Measurements from ENCODE around the gene CADPS.

Gene CADPS

DNA sequence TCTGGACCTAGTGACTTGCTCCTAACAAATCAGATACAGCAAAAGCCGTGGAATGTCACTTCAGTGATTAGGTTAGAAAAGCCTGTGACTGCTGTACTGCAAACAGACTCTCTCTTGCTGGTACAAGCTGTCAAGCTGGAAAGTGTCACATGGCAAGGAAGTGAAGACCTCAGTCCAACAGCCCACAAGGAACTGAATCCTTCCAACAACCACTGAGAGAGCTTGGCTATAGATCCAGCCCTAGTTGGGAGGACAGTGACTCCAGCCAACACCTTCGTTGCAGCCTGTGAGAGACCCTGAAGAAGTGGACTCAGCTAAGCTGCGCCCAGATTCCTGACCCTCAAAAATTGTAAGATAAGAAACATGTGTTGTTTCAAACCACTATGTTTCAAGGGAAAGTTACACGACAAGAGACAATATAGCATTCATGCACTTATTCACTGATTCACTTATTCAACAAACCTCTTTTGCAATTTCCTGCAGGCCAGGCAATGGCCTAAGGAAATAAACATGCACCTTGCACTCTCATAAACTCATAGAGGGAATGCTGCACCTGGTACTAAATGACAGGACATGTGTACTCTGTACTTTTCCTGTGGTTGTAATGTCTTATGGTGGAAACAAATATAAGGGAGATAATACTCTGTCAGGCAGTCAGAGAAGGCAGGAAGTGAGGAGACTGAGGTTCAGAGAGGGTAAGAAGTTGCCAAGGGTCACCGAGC is 142.9 kb downstream of the CADPS start:
- no peak for DNase-seq

DNA sequence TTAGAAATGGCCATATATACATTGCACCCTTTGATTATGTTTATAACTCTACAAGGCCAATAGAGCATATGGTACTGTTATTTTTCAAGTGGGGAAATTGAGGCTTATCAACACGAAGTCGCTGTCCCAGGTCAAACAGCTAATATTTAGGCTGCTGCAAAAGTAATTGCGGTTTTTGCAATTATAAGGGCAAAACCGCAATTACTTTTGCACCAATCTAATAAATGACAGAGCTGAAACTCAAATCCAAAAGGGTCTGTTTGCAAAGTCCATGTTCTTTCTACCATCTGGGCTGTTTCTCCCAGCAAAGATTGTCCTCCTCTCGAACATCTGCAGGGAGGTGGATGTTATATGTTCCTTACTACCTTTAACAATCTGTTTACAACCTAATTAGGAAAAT is 147.2 kb downstream of the CADPS start:
- no peak for DNase-seq

DNA sequence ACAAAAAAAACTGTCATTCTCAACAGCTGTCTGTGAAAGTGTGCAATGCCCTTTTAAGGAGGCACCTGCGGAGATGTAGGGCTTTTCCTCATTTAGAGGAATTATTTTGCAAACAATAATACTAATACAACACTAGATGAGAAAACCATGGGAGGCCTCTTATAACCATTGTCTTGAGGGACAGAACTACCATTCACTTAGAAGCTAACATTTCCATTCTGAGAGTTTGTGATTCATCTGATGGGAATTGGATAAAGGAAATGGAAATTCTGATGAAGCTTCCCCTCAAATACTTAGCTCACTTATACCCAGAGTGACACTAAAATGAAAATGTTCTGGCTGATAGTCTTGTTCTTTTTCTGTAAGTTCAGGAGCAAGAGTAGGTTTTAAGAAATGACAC is 147.7 kb downstream of the CADPS start:
- DNase-seq = no peak

DNA sequence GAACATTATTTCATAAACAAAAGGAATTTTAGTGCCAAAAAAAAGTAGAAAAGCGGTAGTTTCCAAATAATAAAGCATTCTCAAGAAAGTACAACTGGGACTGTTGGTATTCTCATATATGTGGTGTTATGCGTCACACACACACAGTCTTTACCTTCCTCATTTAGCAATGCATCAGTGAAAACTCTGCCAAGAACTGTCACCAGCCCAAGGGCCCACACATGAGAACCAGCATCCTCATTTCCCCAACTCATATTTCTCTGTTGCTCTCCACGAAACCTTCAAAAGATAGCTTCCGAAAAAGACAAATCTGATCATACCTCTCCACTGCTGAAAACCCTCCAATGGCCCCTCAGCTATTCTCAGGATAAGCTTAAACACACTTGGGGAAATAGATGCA is 150.7 kb downstream of the CADPS start:
- no peak for DNase-seq

DNA sequence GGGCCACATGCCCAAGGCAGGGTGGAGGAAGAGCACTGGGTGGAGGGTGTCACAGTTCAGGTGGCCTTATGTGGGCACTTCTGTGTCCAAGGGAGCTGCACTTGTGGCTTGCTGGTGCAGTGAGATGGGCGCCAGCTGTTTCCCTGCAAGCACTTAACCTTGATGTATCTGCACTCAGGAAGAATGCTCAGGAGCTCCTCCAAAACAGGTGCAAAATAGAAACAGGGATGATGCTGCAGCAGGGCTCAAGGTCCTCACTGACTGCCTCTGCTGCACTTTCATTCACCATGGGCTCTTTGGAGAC is 151.3 kb downstream of the CADPS start:
- no peak for DNase-seq

DNA sequence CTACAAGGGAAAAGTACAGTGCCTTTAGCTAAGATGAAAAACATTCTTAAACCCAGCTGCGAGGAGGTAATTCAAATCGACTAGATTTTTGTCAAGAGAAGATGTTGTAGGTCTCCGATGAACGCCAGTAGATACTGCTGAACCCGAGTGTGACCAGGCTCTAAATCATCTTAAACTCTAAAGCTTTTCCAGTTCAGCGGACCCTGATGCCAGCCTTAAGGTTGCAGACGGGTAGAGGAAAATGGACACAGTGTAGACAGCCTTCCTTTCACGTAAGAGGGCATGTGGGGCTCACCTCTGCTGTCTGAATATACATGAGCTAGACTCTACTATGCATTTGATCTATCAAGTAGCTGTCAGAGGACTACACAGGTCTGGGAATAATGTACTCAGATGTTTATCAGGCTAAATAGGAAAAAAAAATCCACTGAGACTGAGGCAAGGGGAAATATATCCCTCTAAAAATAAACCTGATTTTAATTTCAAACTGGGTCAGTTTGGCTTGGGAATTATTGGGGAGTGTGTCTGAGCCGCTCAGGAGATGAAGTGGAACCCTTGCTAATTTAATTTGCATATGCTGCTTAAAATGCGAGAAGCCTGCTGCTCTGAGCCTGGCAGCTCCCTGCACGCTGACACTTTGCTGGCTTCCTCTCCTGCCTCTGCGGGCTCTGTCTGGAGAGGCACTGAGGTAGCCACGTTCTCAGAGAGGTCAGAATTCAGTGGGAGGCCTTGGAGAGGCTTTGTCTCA is 151.9 kb downstream of the CADPS start:
- no peak for DNase-seq

DNA sequence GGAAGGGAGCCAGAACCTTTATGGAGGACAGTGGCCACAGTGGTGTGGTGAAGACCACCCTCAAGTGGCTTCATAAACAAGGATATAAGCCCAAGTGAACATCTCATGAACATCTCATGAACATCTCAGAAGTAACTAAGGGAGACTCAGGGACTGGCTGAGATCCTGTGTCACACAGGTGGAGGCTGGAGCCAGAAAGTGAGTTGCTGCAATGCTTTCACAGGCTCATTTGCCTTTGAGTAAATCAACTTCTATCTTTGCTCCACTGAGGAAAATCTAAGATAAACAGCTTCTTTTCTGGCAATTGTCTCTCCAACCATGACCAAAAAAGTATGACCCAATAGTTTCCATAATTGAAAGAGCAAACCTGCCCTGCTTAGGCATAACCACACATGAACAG is 152.9 kb downstream of the CADPS start:
- DNase-seq = no peak

DNA sequence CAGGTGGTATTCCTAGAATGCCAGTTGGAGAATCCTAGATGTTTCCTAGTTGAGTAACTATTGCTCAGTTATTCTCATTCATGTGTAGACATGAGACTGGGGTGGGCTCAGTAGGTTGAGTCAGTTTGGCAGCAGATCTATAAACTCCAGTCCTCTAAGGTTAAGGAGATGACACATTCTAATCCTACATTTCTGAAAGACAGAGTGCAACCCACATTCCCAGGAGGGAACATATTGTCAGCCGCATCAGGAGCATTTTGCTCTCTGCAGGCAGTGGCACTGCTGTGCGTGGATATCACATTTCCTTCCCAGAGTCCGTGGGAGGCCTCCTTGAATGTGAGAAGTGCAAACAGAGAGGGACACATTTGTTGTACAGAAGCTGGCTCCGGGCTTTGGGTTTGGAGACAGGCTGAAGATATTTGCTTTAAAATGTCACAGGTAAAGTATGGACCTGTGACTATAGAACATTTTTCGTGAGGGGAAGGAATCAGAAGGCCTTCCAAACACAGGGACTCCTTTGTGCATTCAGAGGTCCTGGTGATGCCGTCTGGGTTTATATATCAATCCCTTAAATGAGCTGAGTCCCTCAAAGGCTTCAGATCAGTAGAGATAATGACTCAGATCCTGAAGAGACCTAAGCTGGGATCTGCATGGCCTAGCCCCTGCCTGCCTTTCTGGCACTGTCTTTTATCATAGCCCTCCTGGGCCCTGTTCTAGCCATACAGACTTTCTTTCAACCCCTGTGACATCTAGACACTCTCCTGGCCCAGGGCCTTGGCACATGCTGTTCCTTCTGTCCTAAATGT is 156.5 kb downstream of the CADPS start:
- no peak for DNase-seq

DNA sequence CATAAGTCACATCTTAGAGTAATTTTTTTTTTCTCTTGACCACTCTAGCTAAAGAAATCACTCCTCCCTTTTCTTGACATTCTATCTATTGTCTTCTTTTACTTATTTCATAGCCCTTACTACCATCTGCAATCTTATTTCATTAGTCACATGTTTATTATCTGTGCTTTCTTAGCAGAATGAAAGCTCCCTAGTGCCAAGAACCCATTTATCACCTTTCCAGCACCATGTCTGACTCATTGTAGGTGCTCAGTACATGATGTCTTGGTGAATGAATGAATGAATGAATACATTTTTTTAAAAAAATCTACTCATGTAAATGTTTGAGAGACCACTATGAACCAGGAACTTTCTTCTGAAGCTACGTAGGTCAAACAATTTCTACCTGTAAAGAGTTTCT is 157.2 kb downstream of the CADPS start:
- DNase-seq = no peak

DNA sequence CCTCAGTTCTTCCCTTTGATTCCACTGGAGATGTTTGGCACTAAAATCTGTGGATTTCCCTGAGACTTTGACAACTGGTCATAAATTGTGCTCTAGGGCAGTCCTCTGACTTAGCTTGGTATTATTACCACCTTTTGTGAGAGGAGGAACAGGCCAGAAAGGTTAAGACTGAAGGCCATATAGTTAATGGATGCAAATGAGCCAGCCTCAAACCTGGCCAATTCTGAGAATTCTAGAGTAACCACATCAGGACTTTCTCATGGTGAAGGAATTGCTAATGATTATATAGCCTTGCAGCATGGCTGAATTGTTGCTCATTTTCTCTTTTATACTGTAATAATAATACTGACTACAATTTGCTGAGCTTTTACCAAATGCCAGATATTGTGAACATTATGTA is 162.5 kb downstream of the CADPS start:
- no peak for DNase-seq

DNA sequence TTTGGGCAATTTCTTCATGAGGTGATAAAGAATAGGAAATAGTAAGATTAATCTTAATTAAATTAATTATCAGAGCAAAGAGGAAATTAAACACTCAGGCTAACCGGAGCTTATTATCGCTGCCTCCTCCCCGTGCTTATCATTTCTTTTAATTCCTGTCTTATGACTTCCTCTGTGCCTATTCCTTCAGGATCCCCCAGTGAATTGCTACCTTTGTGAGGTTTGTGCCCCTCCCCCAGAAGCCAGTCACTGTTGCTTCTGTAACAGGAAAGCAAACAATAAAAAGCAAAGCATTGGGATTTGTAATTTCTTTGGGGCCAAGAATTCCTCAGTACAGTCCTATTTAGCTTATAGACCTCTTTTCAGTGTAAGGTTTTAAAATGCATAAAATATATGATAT is 164.5 kb downstream of the CADPS start:
- no peak for DNase-seq

DNA sequence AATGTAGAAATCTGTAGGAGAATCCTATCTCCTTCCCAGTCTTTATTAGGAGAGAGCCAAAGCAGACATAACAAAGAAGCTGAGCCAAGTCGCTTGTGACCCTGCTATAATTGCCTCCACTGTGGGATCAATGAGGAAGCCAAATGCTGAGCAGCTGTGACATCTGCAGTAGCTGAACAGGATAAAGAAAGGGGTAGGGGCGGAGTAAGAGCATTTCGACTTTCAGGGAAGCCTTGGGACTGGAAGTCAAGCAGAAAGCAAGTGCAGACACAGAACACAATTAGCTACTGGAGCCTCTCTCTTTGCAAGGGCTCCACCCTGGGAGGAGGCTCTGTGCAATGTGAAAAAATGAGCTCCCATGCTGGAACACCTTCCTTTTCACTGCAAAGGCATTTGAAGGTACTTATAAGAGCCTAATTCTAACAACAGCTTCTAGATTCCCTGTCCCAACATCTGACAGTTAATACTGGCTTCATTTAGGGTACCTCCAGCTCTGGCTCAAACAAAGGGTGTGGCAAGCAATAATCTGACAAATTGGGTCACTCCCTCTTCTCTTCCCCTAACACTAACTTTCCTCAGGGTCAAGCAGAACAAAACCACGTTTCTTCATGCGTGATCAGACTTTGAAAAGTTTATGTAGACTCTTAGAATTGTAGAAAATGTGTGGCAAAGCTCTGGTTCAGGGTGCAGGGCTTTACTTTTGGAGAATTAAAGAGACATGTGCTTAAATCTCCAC is 166.4 kb downstream of the CADPS start:
- DNase-seq = no peak

DNA sequence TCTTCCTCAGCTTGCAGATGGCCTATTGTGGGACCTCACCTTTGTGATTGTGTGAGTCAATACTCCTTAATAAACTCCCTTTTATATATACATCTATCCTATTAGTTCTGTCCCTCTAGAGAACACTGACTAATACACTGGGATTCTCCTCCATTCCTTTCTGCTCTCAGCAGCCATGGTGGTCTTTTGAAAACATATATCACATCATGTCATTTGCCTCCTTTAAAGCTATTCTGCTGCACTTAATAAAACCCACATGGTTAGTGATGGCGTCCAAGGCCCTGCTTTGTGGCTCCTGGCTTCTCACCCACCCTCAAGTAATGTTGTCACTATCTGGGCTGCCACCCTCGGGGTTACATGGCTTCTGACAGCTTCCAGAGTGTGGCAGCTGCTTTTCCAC is 169.5 kb downstream of the CADPS start:
- no peak for DNase-seq

DNA sequence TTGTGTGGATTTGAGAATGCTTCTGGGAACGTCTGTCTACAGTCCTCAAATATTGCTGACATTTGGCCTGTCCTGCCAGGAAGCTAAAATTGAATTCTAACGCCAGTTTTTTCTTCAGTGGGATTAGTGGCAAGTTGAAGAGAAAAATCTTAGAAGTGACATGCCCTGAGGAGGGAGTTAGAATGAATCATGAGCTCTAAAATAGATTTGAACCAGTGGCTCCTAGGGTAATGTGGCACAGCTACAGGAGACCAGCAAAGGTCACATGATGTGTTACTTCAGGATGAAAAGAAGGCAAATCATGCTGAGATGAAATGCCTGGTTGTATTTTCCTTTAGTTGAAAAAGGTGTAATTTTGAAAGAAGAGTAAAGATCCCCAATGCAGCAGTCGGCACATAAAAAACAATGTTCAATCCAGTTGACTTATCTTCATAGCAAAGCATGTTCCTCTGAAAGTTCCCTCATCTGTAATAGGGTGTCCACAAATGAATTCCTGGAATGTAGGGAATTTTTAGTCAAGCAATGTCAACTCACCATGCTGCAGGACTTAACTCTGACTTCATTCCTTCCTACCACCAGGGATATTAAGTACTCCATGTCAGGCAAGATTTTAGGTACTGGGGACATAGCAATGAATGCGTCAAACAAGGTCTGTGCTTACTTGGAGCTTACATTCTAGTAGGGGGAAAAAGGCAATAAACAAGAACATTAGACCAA is 171.6 kb downstream of the CADPS start:
- no peak for DNase-seq

DNA sequence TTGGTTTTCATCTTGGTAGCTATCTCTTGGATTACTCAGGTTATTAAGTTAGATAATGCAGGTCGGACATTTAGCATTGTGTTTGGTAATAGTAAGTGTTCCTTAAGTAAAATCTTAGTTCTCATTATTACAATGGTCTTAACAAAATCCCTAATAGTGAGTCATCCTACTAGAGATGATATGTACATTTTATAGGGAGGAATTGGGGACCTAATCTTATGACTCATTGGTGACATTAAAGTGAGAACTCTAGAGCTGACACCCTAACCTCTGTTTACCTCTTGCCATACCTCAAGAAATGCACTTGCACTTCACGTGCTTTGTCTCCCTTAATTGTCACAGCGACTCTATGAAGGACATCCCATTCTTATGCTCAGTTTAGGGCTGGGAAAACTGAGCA is 174.9 kb downstream of the CADPS start:
- DNase-seq = no peak

DNA sequence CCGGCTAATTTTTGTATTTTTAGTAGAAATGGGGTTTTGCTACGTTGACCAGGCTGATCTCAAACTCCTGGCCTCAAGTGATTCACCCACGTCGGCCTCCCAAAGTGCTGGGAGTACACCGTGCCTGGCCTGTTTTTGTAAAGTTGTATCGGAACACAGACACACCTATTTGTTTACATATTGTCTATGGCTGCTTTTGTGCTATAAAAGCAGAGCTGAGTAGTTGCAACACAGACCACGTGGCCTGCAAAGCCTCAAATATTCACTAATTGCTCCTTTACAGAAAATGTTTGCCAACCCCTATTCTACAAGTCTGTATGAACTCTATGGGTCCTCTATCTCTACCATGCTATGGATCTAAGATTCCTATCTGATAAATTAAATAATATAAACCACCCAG is 175.5 kb downstream of the CADPS start:
- no peak for DNase-seq

DNA sequence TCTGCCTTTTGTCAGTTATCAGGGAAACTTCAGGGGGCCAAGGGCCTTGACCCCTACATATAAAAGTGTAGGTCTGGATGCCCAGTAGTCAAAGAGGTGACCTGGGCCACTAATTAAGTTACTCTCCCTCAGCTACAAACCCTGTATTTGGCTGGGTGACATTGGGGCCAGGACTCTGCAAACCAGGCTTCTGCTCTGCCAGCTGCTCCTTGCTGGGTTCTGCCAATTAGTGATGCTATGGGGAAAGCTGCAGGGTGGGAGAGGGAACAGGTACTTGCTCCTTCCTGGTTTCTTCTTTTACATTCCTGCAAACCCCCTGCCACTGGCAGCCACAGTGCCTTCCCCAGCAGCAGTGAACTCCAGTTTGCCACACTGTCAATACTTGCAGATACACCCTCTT is 179.2 kb downstream of the CADPS start:
- no peak for DNase-seq

DNA sequence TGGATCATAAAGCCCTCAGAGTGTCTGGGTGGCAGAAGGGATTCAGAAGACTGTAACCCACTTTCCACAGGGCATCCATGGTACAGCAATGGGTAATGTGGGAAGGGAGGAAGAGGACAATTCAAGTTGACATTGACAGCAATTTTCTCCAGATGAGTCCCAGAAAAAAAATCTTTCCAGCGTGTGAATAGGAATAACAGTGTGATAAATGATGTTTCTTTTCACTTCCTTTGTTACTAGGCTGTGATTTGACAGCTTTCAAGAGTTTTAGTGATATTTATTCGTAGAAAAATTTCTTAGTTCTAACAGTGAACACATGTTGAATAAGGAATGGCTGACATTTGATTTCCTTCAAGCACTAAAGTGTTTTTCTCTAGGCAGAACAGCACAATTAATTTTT is 186.4 kb downstream of the CADPS start:
- no peak for DNase-seq

DNA sequence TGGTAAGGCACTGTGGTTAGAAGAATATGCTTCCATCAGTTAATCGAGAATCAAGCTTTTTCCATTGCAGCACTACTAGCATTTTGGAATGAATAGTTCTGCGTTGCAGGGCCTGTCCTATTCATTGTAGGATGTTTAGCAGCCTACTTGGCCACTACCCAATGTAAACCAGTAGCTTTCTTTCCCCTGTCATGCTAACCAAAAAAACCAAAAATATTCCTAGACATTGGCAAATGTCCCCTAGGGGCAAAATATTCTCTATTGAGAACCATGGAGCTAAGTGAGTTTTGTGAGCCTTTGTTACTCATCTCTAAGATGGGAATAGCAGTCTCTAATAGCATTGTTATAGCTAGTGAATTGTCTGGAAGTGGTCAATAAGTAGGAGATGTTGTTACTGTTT is 187.2 kb downstream of the CADPS start:
- DNase-seq = no peak

DNA sequence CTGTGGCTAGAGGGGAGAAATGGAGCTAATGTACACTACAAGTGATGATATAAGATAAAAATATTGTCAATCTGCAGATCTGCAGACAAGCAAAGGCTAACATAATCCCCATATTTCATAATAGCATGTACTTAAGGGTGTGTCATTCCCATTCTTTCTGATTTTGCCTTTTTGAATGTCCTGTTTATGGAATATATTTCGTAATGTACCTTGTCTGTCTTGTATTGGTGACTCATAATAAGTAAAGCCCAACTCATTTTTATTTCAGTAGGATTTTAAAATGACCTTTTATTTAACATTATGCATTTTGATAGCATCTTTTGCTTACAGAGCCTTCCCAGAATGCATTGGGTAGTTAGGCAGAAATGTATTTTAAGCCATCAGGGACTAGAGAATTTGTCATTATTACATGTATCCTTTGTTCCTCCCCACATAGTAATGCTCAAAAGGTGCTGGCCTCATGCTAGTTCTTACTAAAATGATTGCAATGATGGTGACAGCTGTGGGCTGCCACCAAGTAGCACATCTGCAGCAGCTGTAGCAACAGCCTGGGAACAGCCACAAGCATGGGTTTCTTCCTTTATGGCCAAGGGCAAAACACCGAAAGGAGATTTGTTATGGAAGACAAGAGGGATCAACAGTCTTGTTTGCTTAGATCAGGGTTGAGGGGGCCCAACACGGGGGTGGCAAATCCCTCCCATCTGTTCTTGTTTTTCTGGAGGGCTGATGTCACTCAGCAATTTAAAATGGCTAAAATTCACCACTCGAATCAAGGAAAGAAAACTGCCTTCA is 188.5 kb downstream of the CADPS start:
- DNase-seq = no peak

DNA sequence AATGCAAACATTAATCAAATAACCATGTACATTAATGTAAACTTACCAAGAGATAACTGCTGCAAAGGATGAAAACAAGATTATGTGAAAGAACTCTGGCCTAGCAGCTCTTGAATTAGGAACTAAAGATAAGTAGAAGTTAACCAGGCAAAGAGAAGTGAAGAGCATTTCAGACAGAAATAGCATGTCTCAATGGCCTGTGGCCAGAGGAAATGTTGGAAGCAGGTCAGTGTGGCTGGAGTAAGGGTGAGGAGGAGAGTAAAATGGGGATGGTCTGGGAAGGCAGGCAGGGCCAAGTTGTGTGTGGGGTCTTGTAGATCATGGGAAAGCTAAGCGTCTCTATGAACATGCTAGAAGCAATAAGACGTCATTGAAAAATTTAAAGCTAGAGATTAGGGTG is 192.4 kb downstream of the CADPS start:
- no peak for DNase-seq

DNA sequence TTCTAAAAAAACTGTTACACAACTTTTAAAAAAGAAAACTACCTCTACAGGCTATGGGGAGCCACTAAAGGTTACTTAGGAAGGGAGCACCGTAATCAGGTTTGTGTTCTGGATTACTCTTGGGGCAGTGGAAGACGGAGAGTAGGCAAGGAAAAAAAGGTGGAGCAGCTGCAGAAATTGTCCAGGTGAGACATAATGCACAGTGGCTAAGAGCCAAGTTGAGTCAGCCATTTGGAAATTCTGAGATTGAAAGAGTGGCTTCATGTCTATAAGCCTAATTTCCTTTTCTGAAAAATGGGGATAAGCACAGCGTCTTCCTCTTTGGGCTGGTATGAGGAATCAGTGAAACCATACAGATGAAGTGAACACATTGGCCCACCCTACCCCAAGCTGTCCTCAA is 195.2 kb downstream of the CADPS start:
- DNase-seq = no peak

All from activated CD4-positive, alpha-beta T cell treated with anti-CD3 and anti-CD28 coated beads for 1 hour (primary cell).